HG03108 (cell line): ENCODE data around the gene SGCD.

Experiments used
- ATAC-seq: cut with Tn5 transposase; IDR thresholded peaks from one replicate; pipeline ENCODE4 v1.9.1; 2021; ENCODE audit warnings: moderate library complexity; ENCODE audit not compliant: unreplicated experiment

The SGCD gene

DNA sequence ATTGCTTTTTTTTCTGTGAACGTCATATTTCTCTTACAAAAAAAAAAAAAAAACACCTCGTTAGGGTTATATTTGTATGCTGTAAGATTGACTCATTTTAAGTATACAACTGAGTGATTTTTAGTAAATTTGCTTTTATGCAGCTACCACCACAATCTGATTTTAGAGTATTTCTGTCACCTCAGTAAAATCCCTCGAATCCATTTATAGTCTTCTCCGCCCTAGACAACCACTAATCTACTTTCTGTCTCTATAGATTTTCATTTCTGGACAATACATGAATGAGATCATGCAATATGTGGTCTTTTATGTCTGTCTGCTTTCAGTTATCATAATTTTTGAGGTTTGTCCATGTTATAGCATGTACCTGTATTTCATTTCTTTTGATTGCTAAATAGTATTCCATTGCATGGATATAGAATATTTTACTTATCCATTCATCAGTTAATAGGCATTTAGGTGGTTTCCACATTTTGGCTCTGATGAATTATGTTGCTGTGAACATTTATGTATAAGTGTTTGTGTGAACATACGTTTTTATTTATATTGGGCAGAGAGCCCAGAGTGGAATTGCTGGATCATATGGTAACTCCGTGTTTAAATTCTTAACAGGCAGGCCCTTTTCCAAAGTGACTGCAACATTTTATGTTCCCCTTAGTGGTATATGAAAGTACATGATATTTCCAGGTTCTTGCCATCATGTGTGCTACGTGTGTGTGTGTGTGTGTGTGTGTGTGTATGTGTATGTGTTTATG is 171.4 kb downstream of the SGCD start:
- ATAC-seq: no peak

DNA sequence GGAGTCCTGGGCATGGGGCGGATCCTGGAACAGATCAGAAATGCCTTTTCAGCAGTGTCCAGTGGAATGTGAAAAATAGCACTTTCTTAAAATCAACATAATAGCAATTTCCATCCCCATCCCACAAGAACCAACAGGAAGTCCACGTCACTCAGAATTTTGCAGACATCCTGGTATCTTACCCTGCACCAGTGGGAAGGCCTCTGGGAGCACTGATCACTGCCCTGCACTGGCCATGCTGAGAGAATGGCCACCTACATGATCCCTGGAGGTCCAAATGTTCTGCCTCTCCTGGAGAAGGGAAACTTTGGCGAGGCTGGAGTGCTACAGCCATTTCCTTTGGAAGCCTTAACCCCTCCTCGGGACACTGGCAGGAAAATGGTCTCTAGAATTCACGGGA is 173.8 kb downstream of the SGCD start:
- ATAC-seq: no peak

GRCh38 chr5:156505101-156505500 is 178.1 kb downstream of the SGCD start:
- ATAC-seq: no peak

GRCh38 chr5:156513123-156513815 is 186.3 kb downstream of the SGCD start:
- ATAC-seq: no peak

GRCh38 chr5:156515121-156515520 is 188.2 kb downstream of the SGCD start:
- no peak for ATAC-seq

GRCh38 chr5:156515803-156516360 is 188.9 kb downstream of the SGCD start:
- no peak for ATAC-seq

- no peak for ATAC-seq
Measured at GRCh38 chr5:156522651-156523529, 195.9 kb downstream of the SGCD start.

DNA sequence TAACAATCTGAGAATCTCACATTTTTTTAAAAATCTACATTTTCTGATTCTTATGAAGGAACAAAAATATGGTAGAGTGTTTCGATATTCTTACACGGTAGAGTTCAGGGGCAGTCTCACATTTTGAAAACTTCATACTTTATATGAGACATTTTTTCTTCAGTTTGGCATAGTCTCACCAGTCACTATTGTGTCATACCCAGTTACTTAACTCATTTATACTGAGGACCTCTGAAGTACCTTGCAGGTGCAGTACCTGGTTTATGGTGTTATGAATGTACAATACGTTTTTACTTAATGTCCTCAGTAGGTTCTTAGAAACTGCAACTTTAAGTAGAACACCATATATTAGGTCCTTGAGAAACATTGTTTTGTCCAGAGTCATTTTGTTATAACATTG is 196.6 kb downstream of the SGCD start:
- no peak for ATAC-seq

DNA sequence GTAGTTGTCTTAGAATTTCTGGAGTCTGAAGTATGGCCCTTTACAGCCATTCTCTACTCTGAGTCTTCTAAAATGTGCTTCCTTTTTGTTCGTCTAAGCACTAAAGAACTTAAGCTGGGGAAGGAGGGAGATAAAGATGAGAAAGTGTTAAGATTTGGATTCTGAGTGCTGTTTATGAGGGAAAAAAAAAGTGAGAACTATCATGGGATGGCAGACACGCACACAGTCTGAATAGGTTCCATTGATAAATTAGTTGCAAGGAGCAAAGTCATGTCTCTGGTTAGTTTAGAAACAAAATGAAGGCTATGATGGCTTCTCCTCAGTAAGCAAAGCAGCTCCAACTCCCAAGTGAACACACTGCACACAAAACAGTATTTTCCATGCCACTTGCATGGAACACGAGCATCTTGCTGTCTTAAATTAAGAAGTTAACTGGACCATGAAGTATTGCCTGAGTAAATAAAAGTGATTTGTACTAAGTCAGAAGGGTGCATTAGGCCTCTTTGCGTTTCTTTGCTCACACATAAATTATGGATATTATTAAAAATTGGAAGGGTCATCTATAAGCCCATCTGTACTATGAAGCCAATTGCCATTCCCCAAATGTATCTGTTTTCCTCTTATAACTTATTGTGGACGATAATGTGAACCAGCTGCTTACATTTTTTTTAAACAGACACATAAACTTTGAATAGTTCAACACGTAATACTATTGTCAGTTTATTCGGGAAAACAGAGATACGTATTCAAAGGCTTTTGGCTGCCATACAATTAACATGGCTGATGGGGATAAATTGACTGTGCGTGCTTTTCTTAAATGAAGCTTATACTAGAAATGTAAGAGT is 199.3 kb downstream of the SGCD start:
- no peak for ATAC-seq

GRCh38 chr5:156527611-156528010 is 200.6 kb downstream of the SGCD start:
- ATAC-seq: no peak

DNA sequence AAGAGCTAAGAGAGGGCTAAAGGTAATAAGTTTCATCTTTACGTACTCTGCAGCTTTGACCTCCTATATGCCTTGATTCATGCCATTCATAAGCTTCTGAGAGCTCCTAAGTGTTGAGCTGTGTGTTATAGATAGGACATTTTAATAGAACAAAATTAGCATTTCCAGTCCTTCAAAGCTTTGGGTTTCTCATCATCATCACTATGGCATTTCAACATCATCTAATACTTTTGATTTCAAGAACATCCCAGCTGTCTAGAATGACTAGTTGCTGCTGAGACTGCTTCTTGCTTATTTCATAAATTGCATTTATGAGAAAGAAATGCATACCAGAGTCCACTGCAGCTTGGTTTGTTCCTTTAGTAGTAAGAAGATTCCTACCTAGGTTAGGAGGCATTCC is 201.7 kb downstream of the SGCD start:
- ATAC-seq: no peak

DNA sequence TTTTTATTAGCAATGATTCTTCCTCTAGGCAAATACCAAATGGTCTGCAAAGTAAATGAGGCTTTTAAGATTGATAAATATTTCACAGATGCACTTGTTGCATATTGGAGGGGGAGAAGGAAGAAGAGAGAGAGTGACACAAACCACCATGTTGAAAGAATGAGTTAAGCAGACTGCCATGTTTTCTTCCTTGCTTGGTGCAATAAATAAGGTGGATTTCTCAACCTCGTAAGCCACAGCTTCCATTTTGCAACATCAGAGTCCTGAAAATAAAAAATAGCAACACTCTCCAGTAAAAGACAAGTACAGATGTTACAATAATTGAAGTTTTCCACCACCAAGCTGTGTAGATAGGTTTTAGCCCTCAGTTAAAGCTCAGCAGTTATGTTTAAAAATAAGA is 202.9 kb downstream of the SGCD start:
- no peak for ATAC-seq

DNA sequence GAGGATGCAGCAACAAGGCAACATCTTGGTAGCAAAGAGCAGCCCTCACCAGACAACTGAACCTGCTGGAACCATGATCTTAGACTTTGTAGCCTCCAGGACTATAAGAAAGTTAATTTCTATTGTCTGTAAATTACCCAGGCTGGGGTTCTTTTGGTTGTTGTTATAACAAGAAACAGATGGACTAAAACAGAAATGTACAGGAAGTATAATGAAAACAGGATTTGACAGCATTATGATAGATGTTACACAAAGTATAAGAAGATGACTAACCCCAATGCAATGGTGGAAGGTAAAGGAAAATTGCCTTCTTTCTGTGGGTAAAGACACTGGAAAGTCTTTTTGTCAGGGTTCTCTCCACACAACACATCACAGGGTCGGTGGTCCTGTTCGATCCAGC is 204.2 kb downstream of the SGCD start:
- no peak for ATAC-seq

- ATAC-seq: no peak
Measured at GRCh38 chr5:156532921-156533320, 206.0 kb downstream of the SGCD start.

DNA sequence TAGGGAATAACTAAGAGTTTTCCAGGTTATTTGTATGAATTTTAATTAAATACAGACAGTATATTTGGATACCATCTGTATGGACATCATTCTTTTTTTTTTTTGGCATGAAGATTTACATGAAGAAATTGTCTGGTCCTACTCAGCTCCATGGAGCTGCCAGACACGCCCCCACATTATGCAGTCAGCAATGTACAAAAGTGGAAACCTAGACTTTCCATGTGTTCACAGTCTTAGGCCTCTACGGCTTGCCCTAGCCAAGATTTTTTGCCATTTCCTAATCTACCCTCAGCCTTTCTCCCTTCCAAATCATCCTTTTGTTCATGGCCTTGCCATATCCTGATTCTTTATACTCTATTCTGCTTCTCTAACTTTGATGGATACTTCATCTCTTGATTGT is 207.1 kb downstream of the SGCD start:
- no peak for ATAC-seq

DNA sequence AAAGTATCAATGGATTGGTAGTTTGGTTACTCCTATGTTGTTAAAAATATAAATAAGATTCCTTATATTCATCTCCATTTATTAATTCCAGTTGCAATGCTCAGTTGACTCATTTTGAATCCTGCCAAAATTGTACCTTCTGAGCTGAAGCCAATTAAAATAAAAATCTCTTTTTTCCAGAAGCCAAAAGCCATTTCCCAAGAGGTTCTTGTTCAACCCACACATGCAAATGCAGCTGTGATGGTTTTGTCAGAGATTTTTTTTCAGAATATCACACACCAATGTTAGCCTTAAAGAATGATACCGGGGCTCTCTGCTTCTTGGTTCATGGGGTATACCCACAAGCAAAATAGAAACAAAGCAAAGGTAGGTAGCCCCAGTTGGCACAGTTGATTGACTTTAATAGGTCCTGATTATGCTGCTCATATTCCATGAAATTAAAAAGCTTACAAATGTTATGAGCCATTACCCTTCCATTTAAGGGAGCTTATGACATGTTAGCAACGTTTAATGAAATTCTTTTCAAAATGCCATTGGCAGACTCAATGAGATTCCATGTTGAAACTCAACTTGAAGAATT is 208.0 kb downstream of the SGCD start:
- no peak for ATAC-seq

DNA sequence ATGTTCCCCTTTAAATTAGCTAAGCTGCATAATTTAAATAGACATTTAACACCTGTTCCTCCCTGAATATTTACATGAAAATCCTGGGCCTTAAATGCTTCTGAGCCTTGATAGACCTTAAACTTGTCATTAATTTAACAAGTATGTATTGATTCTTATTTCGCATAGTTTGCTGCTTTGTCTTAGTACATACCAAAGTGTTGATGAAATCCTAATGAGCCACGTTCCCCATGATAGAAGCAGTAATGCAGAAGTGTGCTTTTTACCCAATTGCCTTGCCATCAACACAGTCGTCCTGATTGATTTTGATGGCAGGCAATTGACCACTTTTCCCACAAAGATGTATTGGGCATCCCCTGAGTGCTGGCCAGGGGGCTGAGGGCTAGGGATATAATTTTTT is 213.5 kb downstream of the SGCD start:
- no peak for ATAC-seq

GRCh38 chr5:156541582-156541981 is 214.6 kb downstream of the SGCD start:
- ATAC-seq: no peak

DNA sequence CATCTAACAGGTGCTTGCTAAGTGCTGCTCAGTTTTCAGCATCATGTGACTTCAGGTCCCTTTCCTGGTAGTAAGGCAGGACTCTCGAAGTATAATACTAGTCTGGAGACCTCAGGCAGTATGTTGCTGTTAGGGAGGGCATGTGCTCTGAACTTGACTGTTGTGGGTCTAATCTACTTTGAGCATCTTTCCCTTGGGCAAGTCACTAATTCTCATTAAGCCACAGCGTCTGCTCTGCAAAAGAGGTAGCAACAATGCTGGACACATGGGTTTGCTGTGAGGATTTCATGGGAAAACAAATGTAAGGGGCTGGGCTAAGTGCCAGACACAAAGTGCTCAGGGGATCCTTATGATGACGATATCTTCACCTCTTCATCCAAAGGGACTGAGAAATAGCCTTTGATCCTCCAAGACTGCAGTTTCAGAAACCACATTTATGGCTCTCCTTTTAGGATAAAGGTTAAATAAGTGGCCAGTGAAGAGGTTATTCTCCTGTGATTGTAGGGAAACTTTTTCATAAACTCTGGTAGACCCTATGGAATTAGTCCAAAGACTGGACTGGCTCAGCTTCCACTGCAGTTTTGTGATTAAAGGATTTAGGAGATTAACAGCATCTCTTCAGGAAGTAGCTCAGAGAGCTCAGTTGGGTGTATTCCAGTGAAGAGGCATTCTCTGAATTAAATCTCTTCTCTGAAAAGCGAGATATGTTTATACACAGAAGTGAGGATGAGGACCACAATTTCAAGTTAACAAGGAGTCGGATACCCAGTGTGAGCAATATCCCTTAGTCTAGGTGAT is 216.6 kb downstream of the SGCD start:
- ATAC-seq: no peak
